PC-3 (cell line): Measurements from ENCODE around the gene OPALIN.

Source experiments
- EZH2 ChIP-seq: fragments of 300-600 bp; sonication (generic); IDR thresholded peaks from one replicate; pipeline ENCODE4 v1.6.1; 2017; ENCODE audit warnings: antibody characterized with exemption, mild to moderate bottlenecking, low read length; ENCODE audit not compliant: unreplicated experiment
- TF ChIP-seq, protein P1 (sequence below): fragments of 300-600 bp; sonication (generic); conservative IDR thresholded peaks from 2 replicates; pipeline ENCODE4 v1.5.1; 2017; ENCODE audit warnings: antibody characterized with exemption, low read depth, mild to moderate bottlenecking, low read length

DNA sequence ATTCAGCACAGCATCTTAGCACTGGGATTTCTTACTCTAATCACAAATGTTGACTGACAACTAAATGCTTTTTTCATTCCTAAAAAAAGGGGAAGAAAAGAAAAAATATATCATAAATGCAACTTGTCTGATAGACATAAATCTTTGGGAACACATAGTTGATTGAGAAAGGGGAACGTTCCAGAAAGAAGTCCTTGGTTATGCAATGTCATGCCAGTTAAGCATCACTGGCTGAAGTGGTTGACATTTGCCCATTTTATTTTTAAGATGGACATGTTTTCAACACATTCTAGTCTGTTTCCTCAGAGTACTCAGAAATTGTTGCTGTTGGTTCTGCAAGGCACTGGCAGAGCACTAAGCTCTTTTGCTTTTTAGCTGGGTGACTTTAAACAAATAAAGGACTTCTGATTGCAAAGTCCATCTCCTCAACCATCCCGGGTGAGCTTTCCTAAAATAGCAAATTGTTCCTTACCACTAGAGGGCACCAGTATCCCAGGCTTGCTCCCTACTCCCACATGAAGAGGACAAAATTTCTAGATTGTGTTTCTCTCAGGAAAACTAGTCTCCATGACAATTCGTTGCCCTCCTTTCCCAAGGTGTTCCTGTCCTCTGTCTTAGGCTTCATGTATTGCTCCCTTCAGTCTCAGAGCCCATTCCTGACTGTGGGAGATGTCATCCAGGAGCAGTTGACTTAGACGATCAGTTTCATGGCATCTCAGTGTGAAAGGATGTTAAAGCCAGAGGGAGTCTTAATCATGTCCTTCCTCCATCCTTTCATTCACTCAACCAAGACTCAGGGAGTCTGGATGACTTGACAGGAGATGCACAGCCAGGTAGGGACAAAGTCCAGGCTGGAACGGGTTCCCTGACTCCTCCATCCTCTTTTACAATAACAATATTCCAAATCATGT, 23.9 kb downstream of the OPALIN start:
- TF ChIP-seq, protein P1, sequence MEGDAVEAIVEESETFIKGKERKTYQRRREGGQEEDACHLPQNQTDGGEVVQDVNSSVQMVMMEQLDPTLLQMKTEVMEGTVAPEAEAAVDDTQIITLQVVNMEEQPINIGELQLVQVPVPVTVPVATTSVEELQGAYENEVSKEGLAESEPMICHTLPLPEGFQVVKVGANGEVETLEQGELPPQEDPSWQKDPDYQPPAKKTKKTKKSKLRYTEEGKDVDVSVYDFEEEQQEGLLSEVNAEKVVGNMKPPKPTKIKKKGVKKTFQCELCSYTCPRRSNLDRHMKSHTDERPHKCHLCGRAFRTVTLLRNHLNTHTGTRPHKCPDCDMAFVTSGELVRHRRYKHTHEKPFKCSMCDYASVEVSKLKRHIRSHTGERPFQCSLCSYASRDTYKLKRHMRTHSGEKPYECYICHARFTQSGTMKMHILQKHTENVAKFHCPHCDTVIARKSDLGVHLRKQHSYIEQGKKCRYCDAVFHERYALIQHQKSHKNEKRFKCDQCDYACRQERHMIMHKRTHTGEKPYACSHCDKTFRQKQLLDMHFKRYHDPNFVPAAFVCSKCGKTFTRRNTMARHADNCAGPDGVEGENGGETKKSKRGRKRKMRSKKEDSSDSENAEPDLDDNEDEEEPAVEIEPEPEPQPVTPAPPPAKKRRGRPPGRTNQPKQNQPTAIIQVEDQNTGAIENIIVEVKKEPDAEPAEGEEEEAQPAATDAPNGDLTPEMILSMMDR: peak; percentile 74
- no peak for TF ChIP-seq EZH2
